ENCODE data around the gene TRAM2.

TRAM2 gene

DNA sequence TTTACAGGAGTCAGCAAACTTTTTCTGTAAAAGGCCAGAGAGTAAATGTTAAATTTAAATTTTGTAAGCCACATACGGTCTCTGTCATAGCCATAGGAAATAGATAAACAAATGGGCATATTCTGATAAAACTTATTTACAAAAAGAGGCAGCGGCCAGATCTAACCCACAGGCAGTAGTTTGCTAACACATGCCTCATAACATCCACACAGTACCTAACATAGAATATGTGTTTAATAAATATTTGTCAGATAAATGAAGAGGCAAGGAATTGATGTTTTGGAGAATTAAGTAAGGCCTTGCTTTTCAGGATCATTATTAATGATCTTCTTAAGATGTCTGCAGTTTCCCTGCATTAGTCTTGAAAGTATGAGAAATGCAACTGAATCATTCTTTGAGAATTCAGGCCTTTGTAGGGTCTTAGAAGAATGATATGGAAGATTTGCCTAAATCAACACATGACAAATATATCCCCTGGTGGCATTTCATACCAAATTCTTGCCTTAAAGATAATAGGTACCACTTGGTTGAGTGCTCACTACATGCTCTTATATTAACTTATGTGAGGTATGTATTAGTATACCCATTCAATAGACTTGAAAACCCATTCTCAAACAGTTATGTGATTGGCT, 39.3 kb upstream of the TRAM2 start:
- Histone ChIP-seq H3K27ac (no peak overlapping the region), H3K4me3 (no peak overlapping the region)
- TF ChIP-seq, protein P1, sequence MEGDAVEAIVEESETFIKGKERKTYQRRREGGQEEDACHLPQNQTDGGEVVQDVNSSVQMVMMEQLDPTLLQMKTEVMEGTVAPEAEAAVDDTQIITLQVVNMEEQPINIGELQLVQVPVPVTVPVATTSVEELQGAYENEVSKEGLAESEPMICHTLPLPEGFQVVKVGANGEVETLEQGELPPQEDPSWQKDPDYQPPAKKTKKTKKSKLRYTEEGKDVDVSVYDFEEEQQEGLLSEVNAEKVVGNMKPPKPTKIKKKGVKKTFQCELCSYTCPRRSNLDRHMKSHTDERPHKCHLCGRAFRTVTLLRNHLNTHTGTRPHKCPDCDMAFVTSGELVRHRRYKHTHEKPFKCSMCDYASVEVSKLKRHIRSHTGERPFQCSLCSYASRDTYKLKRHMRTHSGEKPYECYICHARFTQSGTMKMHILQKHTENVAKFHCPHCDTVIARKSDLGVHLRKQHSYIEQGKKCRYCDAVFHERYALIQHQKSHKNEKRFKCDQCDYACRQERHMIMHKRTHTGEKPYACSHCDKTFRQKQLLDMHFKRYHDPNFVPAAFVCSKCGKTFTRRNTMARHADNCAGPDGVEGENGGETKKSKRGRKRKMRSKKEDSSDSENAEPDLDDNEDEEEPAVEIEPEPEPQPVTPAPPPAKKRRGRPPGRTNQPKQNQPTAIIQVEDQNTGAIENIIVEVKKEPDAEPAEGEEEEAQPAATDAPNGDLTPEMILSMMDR (IDR thresholded peaks at IDR 0.05) = no peak
- no peak for DNase-seq (ENCODE audit: low spot score)

DNA sequence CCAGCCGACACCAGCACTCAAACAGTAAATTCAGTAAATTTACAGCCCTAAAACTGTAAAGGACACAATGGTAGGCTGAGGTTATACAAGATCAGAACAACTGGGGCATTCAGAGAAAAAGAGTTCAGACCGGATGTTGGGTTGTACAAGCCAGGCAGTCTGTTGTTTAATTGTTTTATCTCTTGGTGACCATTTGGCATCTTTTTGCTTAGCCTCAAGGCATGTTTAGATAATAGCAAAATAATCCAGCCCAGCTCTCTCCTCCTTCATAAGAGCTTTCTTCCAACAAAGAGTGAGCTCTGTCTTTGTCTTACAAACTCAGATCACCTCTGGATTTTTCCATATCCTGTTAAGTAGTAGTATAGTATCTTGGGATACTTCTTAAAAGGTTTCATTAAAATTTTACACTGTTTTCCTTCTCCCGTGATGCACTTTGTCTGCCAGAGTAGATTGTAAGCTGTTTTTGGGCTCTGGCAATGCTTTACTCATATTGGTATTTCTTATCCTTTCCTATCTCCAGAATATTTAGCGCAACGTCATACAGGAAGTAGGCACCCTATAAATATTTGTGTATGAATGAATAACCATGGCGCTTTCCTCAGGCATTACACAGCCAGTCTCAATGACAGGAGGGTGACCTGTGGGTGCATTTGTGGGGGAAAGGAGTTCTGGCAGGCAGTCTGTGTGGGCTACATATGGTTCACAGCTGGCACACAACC, 35.6 kb upstream of the TRAM2 start:
- TF ChIP-seq, protein P1 (IDR thresholded peaks at IDR 0.05) = no peak
- no peak for DNase-seq (ENCODE audit: low spot score)
- H3K27ac ChIP-seq = no peak overlapping the region
- H3K4me3 ChIP-seq = no peak overlapping the region

DNA sequence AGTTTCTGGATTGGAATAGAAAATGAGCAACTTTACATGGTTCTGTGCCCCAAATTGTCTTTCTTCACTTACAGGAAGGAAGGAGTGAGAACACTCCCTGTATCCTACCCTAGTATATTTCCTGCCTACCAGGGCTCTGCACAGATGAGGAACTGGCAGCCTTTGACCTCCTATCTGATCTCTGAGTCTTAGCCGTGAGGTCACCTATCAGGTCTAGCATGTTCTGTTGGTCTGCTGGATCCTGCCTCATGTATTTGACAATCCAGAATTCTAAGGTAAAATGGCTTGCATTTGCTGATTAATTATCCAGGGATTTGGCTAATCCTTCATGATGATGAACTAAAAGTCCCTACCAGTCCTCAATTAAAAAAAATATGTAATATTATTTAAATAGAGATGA, 35.0 kb upstream of the TRAM2 start:
- H3K4me3 ChIP-seq = no peak overlapping the region
- TF ChIP-seq, protein P1 (IDR thresholded peaks at IDR 0.05) = no peak
- no peak for DNase-seq (ENCODE audit: low spot score)
- H3K27ac ChIP-seq = no peak overlapping the region

DNA sequence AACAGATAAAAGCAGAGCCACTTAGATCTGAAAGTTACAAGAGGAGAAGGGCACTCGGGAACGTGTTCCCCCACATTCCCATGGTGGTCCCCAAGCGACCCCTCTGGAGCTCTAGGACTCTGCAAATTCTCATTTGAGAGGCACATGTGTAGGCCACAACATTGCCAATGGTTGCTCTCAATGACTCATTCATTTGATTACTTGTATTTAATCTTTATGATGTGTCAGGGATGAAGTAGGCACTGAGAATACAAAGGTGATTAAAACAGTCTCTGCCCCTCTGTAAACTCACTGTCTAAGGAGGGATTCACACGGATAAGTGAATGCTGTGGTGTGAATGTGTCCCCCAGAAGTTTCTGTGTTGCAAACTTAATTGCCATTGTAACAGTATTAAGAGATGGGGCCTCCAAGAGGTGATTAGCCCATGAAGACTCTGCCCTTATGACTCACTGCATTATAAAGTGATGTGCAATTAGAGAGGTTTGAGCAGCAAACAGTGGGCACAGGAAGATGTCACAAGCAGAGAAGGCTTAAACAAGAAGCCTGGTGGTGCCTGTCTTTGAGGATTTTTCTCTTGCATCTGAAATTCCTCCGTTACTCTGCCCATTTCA, 34.0 kb upstream of the TRAM2 start:
- Histone ChIP-seq H3K27ac (no peak overlapping the region), H3K4me3 (no peak overlapping the region)
- TF ChIP-seq, protein P1 (IDR thresholded peaks at IDR 0.05) = no peak
- DNase-seq (ENCODE audit: low spot score) = no peak

DNA sequence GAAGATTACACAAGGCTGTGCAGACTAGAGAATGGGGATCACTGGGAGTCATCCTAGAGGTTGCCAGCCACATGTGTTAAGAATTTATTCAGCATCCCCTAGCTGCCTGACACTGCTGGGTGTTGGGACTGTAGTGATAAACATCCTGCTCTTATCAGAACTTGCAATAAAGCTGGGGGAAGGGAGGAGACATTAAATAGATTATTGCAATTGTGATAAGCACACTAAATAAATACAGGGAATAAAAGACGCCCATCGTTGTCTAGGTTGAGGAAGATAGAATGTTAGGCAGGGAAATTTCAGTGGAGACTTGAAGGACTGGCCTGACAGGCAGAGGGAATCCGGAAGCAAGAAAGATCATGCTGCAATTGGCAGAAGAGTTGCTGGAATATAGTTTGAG, 33.2 kb upstream of the TRAM2 start:
- no peak overlapping the region for H3K27ac ChIP-seq
- no peak for DNase-seq (ENCODE audit: low spot score)
- no peak overlapping the region for H3K4me3 ChIP-seq
- TF ChIP-seq, protein P1 (IDR thresholded peaks at IDR 0.05) = no peak

DNA sequence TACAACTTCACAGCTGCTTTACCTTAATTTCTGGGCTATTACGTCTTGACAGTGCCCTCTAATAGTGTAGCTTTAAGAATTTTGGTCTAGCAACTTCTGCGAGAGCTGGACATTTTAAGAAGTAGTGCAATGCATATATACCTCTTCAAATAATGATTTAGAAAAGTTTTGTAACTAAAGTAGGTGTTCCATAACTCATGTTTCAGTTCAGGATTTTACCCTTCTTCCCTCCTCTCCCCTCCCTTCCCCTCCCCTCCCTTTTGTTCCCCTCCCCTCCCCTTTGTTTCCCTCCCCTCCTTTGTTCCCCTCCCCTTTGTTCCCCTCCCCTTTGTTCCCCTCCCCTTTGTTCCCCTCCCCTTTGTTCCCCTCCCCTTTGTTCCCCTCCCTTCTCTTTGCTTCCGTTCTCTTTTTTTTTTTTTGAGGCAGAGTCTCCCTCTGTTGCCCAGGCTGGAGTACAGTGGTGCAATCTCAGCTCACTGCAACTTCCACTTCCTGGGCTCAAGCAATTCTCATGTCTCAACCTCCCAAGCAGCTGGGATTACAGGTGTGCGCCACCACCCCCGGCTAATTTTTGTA, 28.8 kb upstream of the TRAM2 start:
- Histone ChIP-seq H3K4me3 (no peak overlapping the region), H3K27ac (no peak overlapping the region)
- TF ChIP-seq, protein P1 (IDR thresholded peaks at IDR 0.05) = no peak
- DNase-seq (ENCODE audit: low spot score) = no peak
